MM.1S (cell line): ENCODE results near the gene UBE2L6.

Experiments used
- CTCF ChIP-seq: fragments of 300-600 bp; sonication (generic); IDR thresholded peaks from 2 replicates; pipeline ENCODE4 v1.5.1; 2016; ENCODE audit warnings: antibody characterized with exemption, low read length, mixed read lengths
- EZH2 ChIP-seq: fragments of 300-600 bp; sonication (generic); optimal IDR thresholded peaks from 2 replicates; pipeline ENCODE3; 2017; ENCODE audit warnings: low read depth, mild to moderate bottlenecking, antibody characterized with exemption, low read length, mixed read lengths
- EZH2phosphoT487 ChIP-seq: fragments of 300-600 bp; sonication (generic); IDR thresholded peaks from 2 replicates; pipeline ENCODE4 v1.6.1; 2018; ENCODE audit warnings: antibody characterized with exemption, low read length

- TF ChIP-seq CTCF, result no peak
- no peak for TF ChIP-seq EZH2
- TF ChIP-seq EZH2phosphoT487, result no peak
Measured at GRCh38 chr11:57571606-57572005, 4.1 kb upstream of the UBE2L6 start.
